ENCODE measurements around the gene SLC45A1. TPM values are rescaled to one million over a fixed set of nuclear protein-coding genes. Genes with fewer than 3 reads are reported as not detected.

SLC45A1 gene
- total RNA-seq, 3 donors from 2014 or later (not counting 1 experiment from before 2014, with no cell fraction given): 0.45 to 0.68 (median 0.52) TPM

- H3K4me3 Mint-ChIP-seq: no peak overlapping the region
- Histone ChIP-seq H3K4me1 (ENCODE audit: control insufficient read depth, insufficient read depth, low read length) (no peaks in the 10 kb centered on the region), H3K27ac (ENCODE audit: low read length) (no peak overlapping the region), H3K27me3 (ENCODE audit: control insufficient read depth, insufficient read depth, low read length) (no peaks in the 10 kb centered on the region), H3K36me3 (ENCODE audit: control insufficient read depth, insufficient read depth, low read length) (peaks cover 3% of the 10 kb centered on the region), H3K9me3 (ENCODE audit: control insufficient read depth, insufficient read depth, low read length) (no peaks in the 10 kb centered on the region), H3K4me3 (ENCODE audit: low read length) (no peak overlapping the region)
- ATAC-seq (no peak), DNase-seq (no peak)
- peak overlapping the region in 1 of 2 donors; percentile 35 for H3K27ac Mint-ChIP-seq
- H3K27me3 Mint-ChIP-seq (ENCODE audit: low read depth in 2 of 2): no peaks in the 10 kb centered on the region
- WGBS (ENCODE audit: insufficient coverage): 84% methylated on average over 4 of the region's 5 CpGs
- peaks cover 6 to 29% of the 10 kb centered on the region in 2 donors for H3K4me1 Mint-ChIP-seq
- intact Hi-C loops (cut with micrococcal nuclease): no loop called here
- no peaks in the 10 kb centered on the region for H3K9me3 Mint-ChIP-seq
- H3K36me3 Mint-ChIP-seq: no peaks in the 10 kb centered on the region
- TF ChIP-seq CTCF (IDR thresholded peaks at IDR 0.05): no peak
Measured at GRCh38 chr1:8370905-8371315, 53.0 kb downstream of the SLC45A1 start.

- Mint-ChIP-seq H3K27me3 (ENCODE audit: low read depth in 2 of 2) (no peaks in the 10 kb centered on the region), H3K36me3 (no peaks in the 10 kb centered on the region), H3K4me1 (peaks cover 6 to 35% of the 10 kb centered on the region in 2 donors), H3K4me3 (no peak overlapping the region), H3K27ac (peak overlapping the region in 1 of 2 donors; percentile 35), H3K9me3 (no peaks in the 10 kb centered on the region)
- Histone ChIP-seq H3K9me3 (ENCODE audit: control insufficient read depth, insufficient read depth, low read length) (no peaks in the 10 kb centered on the region), H3K4me3 (ENCODE audit: low read length) (no peak overlapping the region), H3K4me1 (ENCODE audit: control insufficient read depth, insufficient read depth, low read length) (no peaks in the 10 kb centered on the region), H3K27ac (ENCODE audit: low read length) (no peak overlapping the region), H3K36me3 (ENCODE audit: control insufficient read depth, insufficient read depth, low read length) (peaks cover 3% of the 10 kb centered on the region), H3K27me3 (ENCODE audit: control insufficient read depth, insufficient read depth, low read length) (no peaks in the 10 kb centered on the region)
- intact Hi-C loops (cut with micrococcal nuclease): no loop called here
- ATAC-seq (no peak), DNase-seq (no peak)
- 97% methylated on average over 9 of the region's 9 CpGs for WGBS (ENCODE audit: insufficient coverage)
- no peak for TF ChIP-seq CTCF (IDR thresholded peaks at IDR 0.05)
Measured at GRCh38 chr1:8371372-8371991, 53.6 kb downstream of the SLC45A1 start.

GRCh38 chr1:8373125-8373524 lies 55.2 kb downstream of the SLC45A1 start:
- Mint-ChIP-seq H3K4me3 (no peak overlapping the region), H3K36me3 (no peaks in the 10 kb centered on the region), H3K27me3 (ENCODE audit: low read depth in 2 of 2) (no peaks in the 10 kb centered on the region), H3K9me3 (no peaks in the 10 kb centered on the region), H3K4me1 (peaks cover 7 to 40% of the 10 kb centered on the region in 2 donors), H3K27ac (no peak overlapping the region)
- 100% methylated on average over 1 of the region's 3 CpGs for WGBS (ENCODE audit: insufficient coverage)
- TF ChIP-seq CTCF (IDR thresholded peaks at IDR 0.05): no peak
- Histone ChIP-seq H3K27me3 (ENCODE audit: control insufficient read depth, insufficient read depth, low read length) (no peaks in the 10 kb centered on the region), H3K4me1 (ENCODE audit: control insufficient read depth, insufficient read depth, low read length) (no peaks in the 10 kb centered on the region), H3K9me3 (ENCODE audit: control insufficient read depth, insufficient read depth, low read length) (no peaks in the 10 kb centered on the region), H3K36me3 (ENCODE audit: control insufficient read depth, insufficient read depth, low read length) (peaks cover 3% of the 10 kb centered on the region), H3K4me3 (ENCODE audit: low read length) (no peak overlapping the region), H3K27ac (ENCODE audit: low read length) (no peak overlapping the region)
- DNase-seq: no peak
- ATAC-seq: no peak
- intact Hi-C loops (cut with micrococcal nuclease): no loop called here
